Transverse colon (tissue), 3 donors: ENCODE data around the gene SPATA25.

Experiments
- CTCF ChIP-seq, 5 experiments: fragments of 200-600 bp in 3 of 5; fragments of 450-650 bp in 2 of 5; sonication (generic) in 3 of 5; IDR thresholded peaks; 1 replicate in 2 of 5; 2 replicates in 3 of 5; pipeline ENCODE4 v1.5.1; 2016 to 2017; ENCODE audit warnings: antibody characterized with exemption in 5 of 5, inconsistent platforms in 3 of 5, mild to moderate bottlenecking in 2 of 5, moderate library complexity in 1 of 5
- EP300 ChIP-seq: sonication (generic); formaldehyde crosslinking; IDR thresholded peaks from one replicate; pipeline ENCODE4 v1.6.1; 2017; ENCODE audit warnings: antibody characterized with exemption, low read depth
- POLR2A ChIP-seq: fragments of 450-650 bp; IDR thresholded peaks from one replicate; pipeline ENCODE4 v1.6.1; 2016; ENCODE audit warnings: antibody characterized with exemption, mild to moderate bottlenecking, moderate library complexity

GRCh38 chr20:45867136-45867818 lies 20.1 kb downstream of the SPATA25 start:
- no peak for TF ChIP-seq CTCF (IDR thresholded peaks at IDR 0.05)
- TF ChIP-seq POLR2A: no peak
- TF ChIP-seq EP300: no peak
